HEK293 (cell line): Measurements from ENCODE around the gene GLG1.
"Not testable (repeated sequence)": the region's sequence is repeated elsewhere in the genome, so short reads cannot be mapped to it uniquely, and the experiment has no call there.

Experiments
- ZNF785 ChIP-seq: fragments of 450-650 bp; formaldehyde crosslinking; IDR thresholded peaks from 2 replicates; pipeline ENCODE4 v1.5.1; 2016; ENCODE audit warnings: missing biosample characterization, missing genetic modification characterization
- TF ChIP-seq, protein P1 (sequence below): fragments of 450-650 bp; formaldehyde crosslinking; IDR thresholded peaks from 2 replicates; pipeline ENCODE4 v1.5.1; 2016; ENCODE audit warnings: missing biosample characterization, missing genetic modification characterization
- TF ChIP-seq, protein P2 (sequence below): fragments of 450-650 bp; formaldehyde crosslinking; IDR thresholded peaks from 2 replicates; pipeline ENCODE4 v1.5.1; 2016; ENCODE audit warnings: missing biosample characterization, missing genetic modification characterization

GRCh38 chr16:74523706-74524105 is 83.2 kb downstream of the GLG1 start:
- not testable (repeated sequence) for TF ChIP-seq ZNF785 (tag by site-specific recombination)
- TF ChIP-seq, protein P1, sequence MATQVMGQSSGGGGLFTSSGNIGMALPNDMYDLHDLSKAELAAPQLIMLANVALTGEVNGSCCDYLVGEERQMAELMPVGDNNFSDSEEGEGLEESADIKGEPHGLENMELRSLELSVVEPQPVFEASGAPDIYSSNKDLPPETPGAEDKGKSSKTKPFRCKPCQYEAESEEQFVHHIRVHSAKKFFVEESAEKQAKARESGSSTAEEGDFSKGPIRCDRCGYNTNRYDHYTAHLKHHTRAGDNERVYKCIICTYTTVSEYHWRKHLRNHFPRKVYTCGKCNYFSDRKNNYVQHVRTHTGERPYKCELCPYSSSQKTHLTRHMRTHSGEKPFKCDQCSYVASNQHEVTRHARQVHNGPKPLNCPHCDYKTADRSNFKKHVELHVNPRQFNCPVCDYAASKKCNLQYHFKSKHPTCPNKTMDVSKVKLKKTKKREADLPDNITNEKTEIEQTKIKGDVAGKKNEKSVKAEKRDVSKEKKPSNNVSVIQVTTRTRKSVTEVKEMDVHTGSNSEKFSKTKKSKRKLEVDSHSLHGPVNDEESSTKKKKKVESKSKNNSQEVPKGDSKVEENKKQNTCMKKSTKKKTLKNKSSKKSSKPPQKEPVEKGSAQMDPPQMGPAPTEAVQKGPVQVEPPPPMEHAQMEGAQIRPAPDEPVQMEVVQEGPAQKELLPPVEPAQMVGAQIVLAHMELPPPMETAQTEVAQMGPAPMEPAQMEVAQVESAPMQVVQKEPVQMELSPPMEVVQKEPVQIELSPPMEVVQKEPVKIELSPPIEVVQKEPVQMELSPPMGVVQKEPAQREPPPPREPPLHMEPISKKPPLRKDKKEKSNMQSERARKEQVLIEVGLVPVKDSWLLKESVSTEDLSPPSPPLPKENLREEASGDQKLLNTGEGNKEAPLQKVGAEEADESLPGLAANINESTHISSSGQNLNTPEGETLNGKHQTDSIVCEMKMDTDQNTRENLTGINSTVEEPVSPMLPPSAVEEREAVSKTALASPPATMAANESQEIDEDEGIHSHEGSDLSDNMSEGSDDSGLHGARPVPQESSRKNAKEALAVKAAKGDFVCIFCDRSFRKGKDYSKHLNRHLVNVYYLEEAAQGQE (tag by site-specific recombination): not testable (repeated sequence)
- TF ChIP-seq, protein P2, sequence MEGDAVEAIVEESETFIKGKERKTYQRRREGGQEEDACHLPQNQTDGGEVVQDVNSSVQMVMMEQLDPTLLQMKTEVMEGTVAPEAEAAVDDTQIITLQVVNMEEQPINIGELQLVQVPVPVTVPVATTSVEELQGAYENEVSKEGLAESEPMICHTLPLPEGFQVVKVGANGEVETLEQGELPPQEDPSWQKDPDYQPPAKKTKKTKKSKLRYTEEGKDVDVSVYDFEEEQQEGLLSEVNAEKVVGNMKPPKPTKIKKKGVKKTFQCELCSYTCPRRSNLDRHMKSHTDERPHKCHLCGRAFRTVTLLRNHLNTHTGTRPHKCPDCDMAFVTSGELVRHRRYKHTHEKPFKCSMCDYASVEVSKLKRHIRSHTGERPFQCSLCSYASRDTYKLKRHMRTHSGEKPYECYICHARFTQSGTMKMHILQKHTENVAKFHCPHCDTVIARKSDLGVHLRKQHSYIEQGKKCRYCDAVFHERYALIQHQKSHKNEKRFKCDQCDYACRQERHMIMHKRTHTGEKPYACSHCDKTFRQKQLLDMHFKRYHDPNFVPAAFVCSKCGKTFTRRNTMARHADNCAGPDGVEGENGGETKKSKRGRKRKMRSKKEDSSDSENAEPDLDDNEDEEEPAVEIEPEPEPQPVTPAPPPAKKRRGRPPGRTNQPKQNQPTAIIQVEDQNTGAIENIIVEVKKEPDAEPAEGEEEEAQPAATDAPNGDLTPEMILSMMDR (tag by site-specific recombination): not testable (repeated sequence)
